Lower leg skin (tissue), 4 donors: ENCODE measurements around the gene COPZ1. TPM values are rescaled to one million over a fixed set of nuclear protein-coding genes. Genes with fewer than 3 reads are reported as not detected.
"Not testable (repeated sequence)": the region's sequence is repeated elsewhere in the genome, so short reads cannot be mapped to it uniquely, and the experiment has no call there.

Experiments used
- DNase-seq, 2 donors: peaks; one replicate each; pipeline ENCODE4 v3.0.0-alpha.2; 2019; ENCODE audit warnings: low spot score in 2 of 2
- H3K4me3 ChIP-seq: fragments of 200-600 bp; sonication (generic); 2 replicates; pipeline ENCODE4 v1.5.1; 2017; ENCODE audit warnings: mild to moderate bottlenecking, low read depth; ENCODE audit not compliant: poor library complexity, severe bottlenecking
- CTCF ChIP-seq, 3 donors: fragments of 450-650 bp; IDR thresholded peaks; one replicate each; pipeline ENCODE4 v1.5.1; 2016; ENCODE audit warnings: antibody characterized with exemption in 3 of 3, mild to moderate bottlenecking in 3 of 3, moderate library complexity in 2 of 3
- POLR2A ChIP-seq, 2 donors: fragments of 450-650 bp; IDR thresholded peaks; one replicate each; pipeline ENCODE4 v1.6.1; 2016 to 2017; ENCODE audit warnings: antibody characterized with exemption in 2 of 2, mild to moderate bottlenecking in 1 of 2, moderate library complexity in 1 of 2
- WGBS, 2 donors: methylation state at CpG; one replicate each; pipeline ENCODE4 v1.1.5; 2018; 5-methylcytosine and 5-hydroxymethylcytosine counted together
- intact Hi-C: fragments of 100-400 bp; cut with DNase I; formaldehyde crosslinking; loops from one replicate; pipeline ENCODE4 v1.15.0; 2023; ENCODE audit warnings: low total_unique reads
- total RNA-seq, 4 donors: library from RNA; depleted of rRNA; stranded (reverse); fragments of >200 nt; gene quantifications; one replicate each; pipeline ENCODE4 v1.1.0, GENCODE V29; 2016

Gene COPZ1
- total RNA-seq, 4 donors from 2014 or later: 55.6 to 86.5 (median 69.4) TPM

- TF ChIP-seq CTCF (IDR thresholded peaks at IDR 0.05): no peak
- no peak for TF ChIP-seq POLR2A (IDR thresholded peaks at IDR 0.05)
- no peak overlapping the region for H3K4me3 ChIP-seq
- 65 to 88% methylated on average over 3 of the region's 3 CpGs for WGBS, 2 donors
- intact Hi-C loops: no loop called here
- no peak for DNase-seq
Measured at GRCh38 chr12:54350743-54351142, 25.8 kb downstream of the COPZ1 start.

GRCh38 chr12:54351341-54351740, 26.4 kb downstream of the COPZ1 start:
- TF ChIP-seq POLR2A (IDR thresholded peaks at IDR 0.05) (no peak), CTCF (IDR thresholded peaks at IDR 0.05) (no peak)
- no peak for DNase-seq
- no peak overlapping the region for H3K4me3 ChIP-seq
- 65 to 67% methylated on average over 4 of the region's 4 CpGs for WGBS, 2 donors
- intact Hi-C loops: no loop called here

GRCh38 chr12:54352022-54352531, 27.1 kb downstream of the COPZ1 start:
- H3K4me3 ChIP-seq: no peak overlapping the region
- DNase-seq: no peak
- TF ChIP-seq POLR2A (IDR thresholded peaks at IDR 0.05): no peak
- no peak for TF ChIP-seq CTCF (IDR thresholded peaks at IDR 0.05)
- intact Hi-C loops: no loop called here
- 33 to 54% methylated on average over 21 of the region's 21 CpGs for WGBS, 2 donors

- WGBS, 2 donors: 13 to 45% methylated on average over 1 of the region's 1 CpG
- no peak for TF ChIP-seq POLR2A (IDR thresholded peaks at IDR 0.05)
- TF ChIP-seq CTCF (IDR thresholded peaks at IDR 0.05): no peak
- no peak overlapping the region for H3K4me3 ChIP-seq
- intact Hi-C loops: no loop called here
- DNase-seq: no peak
Measured at GRCh38 chr12:54352891-54353874, 28.3 kb downstream of the COPZ1 start.

GRCh38 chr12:54354271-54354670, 29.3 kb downstream of the COPZ1 start:
- intact Hi-C loops, H3K4me3 ChIP-seq, DNase-seq: not testable (repeated sequence)
- WGBS, 2 donors: 80 to 84% methylated on average over 7 of the region's 7 CpGs

- no peak overlapping the region for H3K4me3 ChIP-seq
- TF ChIP-seq POLR2A (IDR thresholded peaks at IDR 0.05) (no peak), CTCF (IDR thresholded peaks at IDR 0.05) (no peak)
- WGBS, 2 donors: 68 to 76% methylated on average over 6 of the region's 6 CpGs
- no peak for DNase-seq
- intact Hi-C loops: no loop called here
Measured at GRCh38 chr12:54355104-54355815, 30.3 kb downstream of the COPZ1 start.
